Tongue (tissue), 2 donors: ENCODE data around the gene TRABD2A. TPM values are rescaled to one million over a fixed set of nuclear protein-coding genes. Genes with fewer than 3 reads are reported as not detected.

Source experiments
- DNase-seq: peaks from one replicate; pipeline ENCODE4 v3.0.0-alpha.2; 2015
- total RNA-seq: library from RNA; depleted of rRNA; stranded (reverse); fragments of >200 nt; gene quantifications from one replicate; pipeline ENCODE4 v1.2.3, GENCODE V29; 2014

TRABD2A gene
- total RNA-seq, 1 donor from 2014 or later, result not detected

- no peak for DNase-seq
Observed at GRCh38 chr2:84816426-84817026, 64.4 kb downstream of the TRABD2A start.

GRCh38 chr2:84815146-84815545 lies 65.7 kb downstream of the TRABD2A start:
- no peak for DNase-seq

- no peak for DNase-seq
Observed at GRCh38 chr2:84811839-84812431, 68.9 kb downstream of the TRABD2A start.

GRCh38 chr2:84808279-84808678 lies 72.6 kb downstream of the TRABD2A start:
- DNase-seq, result no peak

GRCh38 chr2:84807063-84807485 lies 73.8 kb downstream of the TRABD2A start:
- peak; percentile 33 for DNase-seq

GRCh38 chr2:84805250-84805958 lies 75.5 kb downstream of the TRABD2A start:
- no peak for DNase-seq

GRCh38 chr2:84801811-84802210 lies 79.1 kb downstream of the TRABD2A start:
- no peak for DNase-seq

GRCh38 chr2:84800194-84800805 lies 80.6 kb downstream of the TRABD2A start:
- no peak for DNase-seq

- no peak for DNase-seq
Observed at GRCh38 chr2:84799772-84800171, 81.1 kb downstream of the TRABD2A start.

- no peak for DNase-seq
Observed at GRCh38 chr2:84797271-84797670, 83.6 kb downstream of the TRABD2A start.

GRCh38 chr2:84796798-84797197 lies 84.1 kb downstream of the TRABD2A start:
- DNase-seq, result no peak

- no peak for DNase-seq
Observed at GRCh38 chr2:84793641-84794040, 87.2 kb downstream of the TRABD2A start.

- DNase-seq, result no peak
Observed at GRCh38 chr2:84792856-84793522, 87.9 kb downstream of the TRABD2A start.

- no peak for DNase-seq
Observed at GRCh38 chr2:84788498-84788897, 92.4 kb downstream of the TRABD2A start.

- no peak for DNase-seq
Observed at GRCh38 chr2:84788027-84788426, 92.9 kb downstream of the TRABD2A start.

GRCh38 chr2:84786601-84787000 lies 94.3 kb downstream of the TRABD2A start:
- DNase-seq, result no peak

GRCh38 chr2:84785950-84786349 lies 94.9 kb downstream of the TRABD2A start:
- no peak for DNase-seq

GRCh38 chr2:84782717-84783442 lies 98.0 kb downstream of the TRABD2A start:
- DNase-seq, result no peak

- DNase-seq, result no peak
Observed at GRCh38 chr2:84781942-84782716, 98.8 kb downstream of the TRABD2A start.

- no peak for DNase-seq
Observed at GRCh38 chr2:84779781-84780180, 101.1 kb downstream of the TRABD2A start.
